B cell (primary cell): ENCODE results near the gene PGM2.

Source experiments
- CTCF ChIP-seq: fragments of 200-600 bp; IDR thresholded peaks from one replicate; pipeline ENCODE4 v1.8.0; 2022; ENCODE audit warnings: antibody characterized with exemption, mild to moderate bottlenecking
- EZH2 ChIP-seq: IDR thresholded peaks from 2 replicates; pipeline ENCODE4 v1.6.1; 2012; ENCODE audit warnings: borderline replicate concordance, low read depth, mild to moderate bottlenecking, moderate library complexity, low read length; ENCODE audit not compliant: insufficient read depth, poor library complexity, severe bottlenecking

- TF ChIP-seq CTCF: no peak
- no peak for TF ChIP-seq EZH2
Observed at GRCh38 chr4:37865450-37865849, 39.0 kb downstream of the PGM2 start.
